HepG2 (cell line): Measurements from ENCODE around the gene ATP2A2. TPM values are rescaled to one million over a fixed set of nuclear protein-coding genes. Genes with fewer than 3 reads are reported as not detected.

Source experiments
- ATAC-seq: fragments of 200-7000 bp; cut with Tn5 transposase; 3 replicates; pipeline ENCODE4 v1.9.1; 2020; ENCODE audit warnings: mild to moderate bottlenecking, moderate library complexity
- BruUV-seq: library from RNA; stranded (reverse); fragments of 400-500 nt; replicated peaks from 2 replicates; lab custom pipeline; 2021; lab: Mats Ljungman, UMichigan
- CTCF ChIA-PET: fragments of 300-600 bp; formaldehyde crosslinking; extraction: SDS; loops from one replicate; lab custom pipeline; 2021; ENCODE audit warnings: low total read pairs, inconsistent platforms, low intra/inter-chr PET ratio; lab: Yijun Ruan, JAX
- POLR2A ChIA-PET: fragments of 350-600 bp; sonication (Branson Sonifier 250); formaldehyde crosslinking; loops from one replicate; lab custom pipeline; 2020; ENCODE audit warnings: antibody characterized with exemption, inconsistent platforms; lab: Yijun Ruan, JAX
- DNase-seq: peaks from one replicate; pipeline ENCODE4 v3.0.0-alpha.2; 2015; ENCODE audit warnings: low spot score
- FAIRE-seq: peaks from 3 replicates; lab custom pipeline; 2011; peaks lifted over from hg19 to GRCh38; lab: Jason Lieb, UNC
- H2AFZ ChIP-seq: one replicate; pipeline ENCODE4 v1.6.1; 2011; ENCODE audit warnings: low read length, inconsistent platforms
- H3K27ac ChIP-seq: fragments of 300-600 bp; 3 replicates; pipeline ENCODE4 v1.8.0; 2011; ENCODE audit warnings: mixed run types, mild to moderate bottlenecking, mixed read lengths, low read length, inconsistent platforms; ENCODE audit not compliant: insufficient read depth; ENCODE audit errors: extremely low read length
- H3K27me3 ChIP-seq, 2 experiments: fragments of 200-600 bp in 1 of 2; 2 replicates in 1 of 2; 3 replicates in 1 of 2; pipeline versions ENCODE4 v1.6.0 to v1.8.0; 2011; ENCODE audit warnings: low read length in 2 of 2, mild to moderate bottlenecking in 2 of 2, moderate library complexity in 2 of 2, inconsistent platforms in 1 of 2; ENCODE audit not compliant: insufficient read depth in 2 of 2, control insufficient read depth in 1 of 2
- H3K36me3 ChIP-seq, 2 experiments: fragments of 200-600 bp in 1 of 2; replicated peaks in 1 of 2; 2 replicates in 1 of 2; 3 replicates in 1 of 2; pipeline versions ENCODE4 v1.5.1 to v1.8.0; 2011; ENCODE audit warnings: low read length in 2 of 2, inconsistent platforms in 1 of 2; ENCODE audit not compliant: insufficient read depth in 2 of 2, control insufficient read depth in 1 of 2
- H3K4me1 ChIP-seq: 2 replicates; pipeline ENCODE4 v1.5.1; 2012; ENCODE audit warnings: low read length, inconsistent platforms; ENCODE audit not compliant: insufficient read depth
- H3K4me2 ChIP-seq: 2 replicates; pipeline ENCODE4 v1.6.0; 2011; ENCODE audit warnings: low read depth, low read length, inconsistent platforms
- H3K4me3 ChIP-seq, 3 experiments: fragments of 200-600 bp in 1 of 3; sonication (generic), shearing (Covaris generic) in 1 of 3; replicated peaks in 1 of 3; 2 replicates each; pipeline ENCODE4 v1.5.1; 2011 to 2016; ENCODE audit warnings: low read length in 3 of 3, inconsistent platforms in 2 of 3, low read depth in 2 of 3, mild to moderate bottlenecking in 2 of 3, control low read depth in 1 of 3, mixed read lengths in 1 of 3; ENCODE audit not compliant: insufficient read depth in 1 of 3
- H3K79me2 ChIP-seq: one replicate; pipeline ENCODE4 v1.6.1; 2011; ENCODE audit warnings: low read length, inconsistent platforms; ENCODE audit not compliant: insufficient read depth
- H3K9ac ChIP-seq: 2 replicates; pipeline ENCODE4 v1.6.0; 2011; ENCODE audit warnings: mild to moderate bottlenecking, low read depth, low read length, inconsistent platforms; ENCODE audit not compliant: insufficient read depth
- H3K9me3 ChIP-seq: 2 replicates; pipeline ENCODE4 v1.5.1; 2012; ENCODE audit warnings: mild to moderate bottlenecking, low read length
- H4K20me1 ChIP-seq: 2 replicates; pipeline ENCODE4 v1.6.0; 2011; ENCODE audit warnings: inconsistent platforms, mild to moderate bottlenecking, low read length, moderate library complexity; ENCODE audit not compliant: insufficient read depth
- ASH2L ChIP-seq: fragments of 300-600, 200-600 bp; sonication (generic); IDR thresholded peaks from 2 replicates; pipeline ENCODE4 v1.7.0; 2017; ENCODE audit warnings: low read depth, mild to moderate bottlenecking, moderate library complexity, mixed read lengths, low read length; ENCODE audit not compliant: insufficient read length
- HNRNPL ChIP-seq: fragments of 200-400 bp; formaldehyde crosslinking; IDR thresholded peaks from 2 replicates; pipeline ENCODE4 v1.6.1; 2017; ENCODE audit warnings: mild to moderate bottlenecking, low read depth, low read length
- KMT2B ChIP-seq: IDR thresholded peaks from 2 replicates; pipeline ENCODE4 v1.6.1; 2016; ENCODE audit warnings: missing genetic modification reagents, missing compliant biosample characterization
- MIXL1 ChIP-seq: IDR thresholded peaks from 2 replicates; pipeline ENCODE4 v1.6.1; 2016
- SMAD3 ChIP-seq: sonication (generic); formaldehyde crosslinking; IDR thresholded peaks from 2 replicates; pipeline ENCODE4 v1.4.0; 2020; ENCODE audit warnings: missing genetic modification reagents
- SMC3 ChIP-seq: IDR thresholded peaks from 2 replicates; pipeline ENCODE4 v1.6.1; 2011; ENCODE audit warnings: low read length, improper control_type of control experiment
- THAP11 ChIP-seq: IDR thresholded peaks from 2 replicates; pipeline ENCODE4 v1.6.1; 2016; ENCODE audit warnings: missing biosample characterization, missing genetic modification reagents
- U2AF1 ChIP-seq: fragments of 200-400 bp; formaldehyde crosslinking; optimal IDR thresholded peaks from 2 replicates; pipeline ENCODE3; 2017; ENCODE audit warnings: mild to moderate bottlenecking, low read depth, low read length
- ZNF136 ChIP-seq: sonication (generic); formaldehyde crosslinking; IDR thresholded peaks from 2 replicates; pipeline ENCODE4 v1.8.1; 2022; ENCODE audit warnings: low read depth, mild to moderate bottlenecking, moderate library complexity, missing genetic modification reagents
- ZNF615 ChIP-seq: sonication (generic); formaldehyde crosslinking; IDR thresholded peaks from 2 replicates; pipeline ENCODE4 v1.5.0; 2020; ENCODE audit warnings: mild to moderate bottlenecking, missing genetic modification reagents, borderline replicate concordance
- ZNF768 ChIP-seq: sonication (generic); formaldehyde crosslinking; IDR thresholded peaks from 2 replicates; pipeline ENCODE4 v1.4.0; 2020; ENCODE audit warnings: missing genetic modification reagents
- WGBS: methylation state at CpG from one replicate; pipeline ENCODE4 v1.1.6; 2017; ENCODE audit warnings: low lambda C conversion rate; 5-methylcytosine and 5-hydroxymethylcytosine counted together
- in situ Hi-C: cut with HindIII; loops from 2 replicates; pipeline ENCODE4 v1.10.0; 2017; ENCODE audit warnings: low pct_unique_long_range_greater_than_20kb; ENCODE audit not compliant: extremely low pct_ligation_motif_present
- intact Hi-C: fragments of 100-400 bp; cut with micrococcal nuclease; formaldehyde crosslinking; loops from one replicate; pipeline ENCODE4 v1.10.0; 2022; ENCODE audit not compliant: unreplicated experiment
- polyA plus RNA-seq, 8 experiments: library from polyadenylated mRNA; depleted of rRNA in 3 of 8; stranded (reverse) in 7 of 8; unstranded in 1 of 8; fragments of >200 nt; fragmentation: Illumina TruSeq in 4 of 8; extraction: Trizol in 4 of 8; gene quantifications; 2 replicates each; pipeline versions ENCODE4 v1.2.1 to v1.2.3, GENCODE V29; 2011 to 2016; ENCODE audit warnings: low read depth in 4 of 8, missing spikeins in 1 of 8, mixed read lengths in 1 of 8; ENCODE audit not compliant: insufficient read depth in 1 of 8
- total RNA-seq, 5 experiments: library from RNA; depleted of rRNA; stranded (reverse); fragments of >200 nt; fragmentation: Illumina TruSeq; extraction: Trizol; gene quantifications; 2 replicates each; pipeline ENCODE4 v1.2.3, GENCODE V29; 2016; ENCODE audit warnings: low read depth in 1 of 5
- TF ChIP-seq, protein P1 (sequence below), 2 experiments: IDR thresholded peaks; 2 replicates each; pipeline ENCODE4 v1.6.1; 2011 to 2012; ENCODE audit warnings: low read length in 2 of 2, borderline replicate concordance in 1 of 2, low read depth in 1 of 2, mild to moderate bottlenecking in 1 of 2, moderate library complexity in 1 of 2
- TF ChIP-seq, protein P2 (sequence below): sonication (generic); formaldehyde crosslinking; IDR thresholded peaks from 2 replicates; pipeline ENCODE4 v1.9.0; 2022; ENCODE audit warnings: low read depth, missing genetic modification reagents

The ATP2A2 gene
- total and polyA plus RNA-seq, 2 of the 13 experiments (the other 11 are each of a cell fraction or from before 2014, with no cell fraction given): 35.4 to 85.5 TPM

DNA sequence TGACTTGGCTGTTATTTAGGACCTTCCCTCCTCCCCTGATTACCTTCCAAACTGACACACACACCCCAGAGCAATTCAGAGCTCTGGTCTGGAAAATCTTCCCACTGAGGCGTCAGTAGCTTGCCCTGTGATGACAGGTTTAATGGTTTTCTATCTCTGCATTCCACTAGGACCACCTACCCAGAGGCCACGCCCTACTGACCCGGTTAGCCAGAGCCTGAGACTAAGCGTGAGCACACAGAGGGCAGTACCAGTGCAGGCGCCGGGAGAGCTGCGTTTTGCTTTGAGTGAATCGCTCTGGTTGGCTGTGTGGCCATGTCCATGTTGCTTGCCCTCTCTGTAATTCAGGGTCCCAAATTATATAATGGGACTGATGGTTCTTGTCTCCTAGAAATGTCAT is 36.2 kb upstream of the ATP2A2 start:
- WGBS: 88% methylated on average over 8 of the region's 8 CpGs
- H3K79me2 ChIP-seq: no peaks in the 10 kb centered on the region
- TF ChIP-seq KMT2B (CRISPR knock-in tag) (no peak), ZNF768 (CRISPR knock-in tag) (peak; percentile 91)
- no peaks in the 10 kb centered on the region for H3K27me3 ChIP-seq
- H3K4me3 ChIP-seq: no peak overlapping the region
- no peak overlapping the region for H3K4me2 ChIP-seq
- ChIA-PET CTCF (interaction anchor here (1.2 to 1.3 kb wide), 2 partner anchors 143 to 145 kb away, joined by 6 to 7 read pairs; no protein-coding TSS in a partner anchor), POLR2A (interaction anchor here (1.5 kb wide), 1 partner anchor 12 kb away, joined by 3 read pairs; no protein-coding TSS in a partner anchor)
- H3K36me3 ChIP-seq: no peaks in the 10 kb centered on the region
- in situ Hi-C loops: no loop called here
- peaks cover 48% of the 10 kb centered on the region for H3K4me1 ChIP-seq
- BruUV-seq: no TSS peak
- H3K9ac ChIP-seq: no peak overlapping the region
- intact Hi-C loops: no loop called here
- no peaks in the 10 kb centered on the region for H3K9me3 ChIP-seq
- no peak overlapping the region for H2AFZ ChIP-seq
- FAIRE-seq (no peak), DNase-seq (no peak), ATAC-seq (no peak)
- no peaks in the 10 kb centered on the region for H4K20me1 ChIP-seq
- H3K27ac ChIP-seq: no peak overlapping the region

DNA sequence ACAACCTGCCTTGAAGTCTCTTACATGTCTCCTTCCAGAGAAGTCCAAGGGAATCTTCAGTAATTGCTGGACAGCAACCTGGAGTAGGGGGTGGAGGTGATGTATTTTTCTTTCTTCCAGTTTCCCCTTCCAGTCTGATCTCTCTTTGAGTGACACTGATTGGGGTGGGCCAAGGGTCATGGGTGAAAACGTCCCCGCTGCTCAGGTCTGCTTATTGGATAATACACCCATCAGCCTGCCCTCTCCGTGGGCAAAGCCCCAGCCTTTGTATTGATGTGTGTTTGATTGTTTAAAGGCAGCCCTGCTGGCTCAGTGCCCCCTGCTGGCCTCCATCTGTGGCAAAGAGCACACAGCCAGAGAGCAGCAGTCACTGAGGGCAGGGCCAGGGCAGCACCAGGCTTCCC is 35.7 kb upstream of the ATP2A2 start:
- H3K9me3 ChIP-seq: no peaks in the 10 kb centered on the region
- no peaks in the 10 kb centered on the region for H3K27me3 ChIP-seq
- DNase-seq (peak; percentile 29), ATAC-seq (peak; percentile 7; the same call in 1 of the 3 replicates), FAIRE-seq (peak; percentile 42)
- no peak overlapping the region for H3K4me3 ChIP-seq
- BruUV-seq: no TSS peak
- intact Hi-C loops: no loop called here
- no peak overlapping the region for H3K4me2 ChIP-seq
- ChIA-PET CTCF (interaction anchor here (1.2 to 1.3 kb wide), 2 partner anchors 143 to 145 kb away, joined by 6 to 7 read pairs; no protein-coding TSS in a partner anchor), POLR2A (interaction anchor here (1.5 to 5.4 kb wide), 3 partner anchors 11 to 141 kb away, joined by 3 to 77 read pairs (median 9); partner anchors contain the start of gene ATP2A2)
- no peaks in the 10 kb centered on the region for H4K20me1 ChIP-seq
- H2AFZ ChIP-seq: no peak overlapping the region
- no peaks in the 10 kb centered on the region for H3K36me3 ChIP-seq
- peak overlapping the region; percentile 96 for H3K27ac ChIP-seq
- no peak overlapping the region for H3K9ac ChIP-seq
- in situ Hi-C loops: no loop called here
- WGBS: 26% methylated on average over 3 of the region's 3 CpGs
- H3K4me1 ChIP-seq: peaks cover 54% of the 10 kb centered on the region
- H3K79me2 ChIP-seq: no peaks in the 10 kb centered on the region
- TF ChIP-seq THAP11: 0 out of 2 replicates have a peak, but pooled peaks have one; percentile 28
- TF ChIP-seq, protein P1, sequence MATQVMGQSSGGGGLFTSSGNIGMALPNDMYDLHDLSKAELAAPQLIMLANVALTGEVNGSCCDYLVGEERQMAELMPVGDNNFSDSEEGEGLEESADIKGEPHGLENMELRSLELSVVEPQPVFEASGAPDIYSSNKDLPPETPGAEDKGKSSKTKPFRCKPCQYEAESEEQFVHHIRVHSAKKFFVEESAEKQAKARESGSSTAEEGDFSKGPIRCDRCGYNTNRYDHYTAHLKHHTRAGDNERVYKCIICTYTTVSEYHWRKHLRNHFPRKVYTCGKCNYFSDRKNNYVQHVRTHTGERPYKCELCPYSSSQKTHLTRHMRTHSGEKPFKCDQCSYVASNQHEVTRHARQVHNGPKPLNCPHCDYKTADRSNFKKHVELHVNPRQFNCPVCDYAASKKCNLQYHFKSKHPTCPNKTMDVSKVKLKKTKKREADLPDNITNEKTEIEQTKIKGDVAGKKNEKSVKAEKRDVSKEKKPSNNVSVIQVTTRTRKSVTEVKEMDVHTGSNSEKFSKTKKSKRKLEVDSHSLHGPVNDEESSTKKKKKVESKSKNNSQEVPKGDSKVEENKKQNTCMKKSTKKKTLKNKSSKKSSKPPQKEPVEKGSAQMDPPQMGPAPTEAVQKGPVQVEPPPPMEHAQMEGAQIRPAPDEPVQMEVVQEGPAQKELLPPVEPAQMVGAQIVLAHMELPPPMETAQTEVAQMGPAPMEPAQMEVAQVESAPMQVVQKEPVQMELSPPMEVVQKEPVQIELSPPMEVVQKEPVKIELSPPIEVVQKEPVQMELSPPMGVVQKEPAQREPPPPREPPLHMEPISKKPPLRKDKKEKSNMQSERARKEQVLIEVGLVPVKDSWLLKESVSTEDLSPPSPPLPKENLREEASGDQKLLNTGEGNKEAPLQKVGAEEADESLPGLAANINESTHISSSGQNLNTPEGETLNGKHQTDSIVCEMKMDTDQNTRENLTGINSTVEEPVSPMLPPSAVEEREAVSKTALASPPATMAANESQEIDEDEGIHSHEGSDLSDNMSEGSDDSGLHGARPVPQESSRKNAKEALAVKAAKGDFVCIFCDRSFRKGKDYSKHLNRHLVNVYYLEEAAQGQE (IDR thresholded peaks at IDR 0.05; ENCODE audit: borderline replicate concordance in 1 of 2, low read depth in 1 of 2, low read length in 2 of 2): peak in 1 of 2 experiments; percentile 73; a peak in 1 of 4 replicates
- TF ChIP-seq HNRNPL: peak; percentile 70; the same call in 1 of the 2 replicates
- TF ChIP-seq SMC3: peak; percentile 48; the same call in 1 of the 2 replicates
- TF ChIP-seq MIXL1 (CRISPR knock-in tag): peak; percentile 49; the same call in 1 of the 2 replicates
- TF ChIP-seq ASH2L: peak; percentile 26
- no peak for TF ChIP-seq ZNF615
- TF ChIP-seq U2AF1: no peak
- no peak for TF ChIP-seq ZNF136
- TF ChIP-seq, protein P2, sequence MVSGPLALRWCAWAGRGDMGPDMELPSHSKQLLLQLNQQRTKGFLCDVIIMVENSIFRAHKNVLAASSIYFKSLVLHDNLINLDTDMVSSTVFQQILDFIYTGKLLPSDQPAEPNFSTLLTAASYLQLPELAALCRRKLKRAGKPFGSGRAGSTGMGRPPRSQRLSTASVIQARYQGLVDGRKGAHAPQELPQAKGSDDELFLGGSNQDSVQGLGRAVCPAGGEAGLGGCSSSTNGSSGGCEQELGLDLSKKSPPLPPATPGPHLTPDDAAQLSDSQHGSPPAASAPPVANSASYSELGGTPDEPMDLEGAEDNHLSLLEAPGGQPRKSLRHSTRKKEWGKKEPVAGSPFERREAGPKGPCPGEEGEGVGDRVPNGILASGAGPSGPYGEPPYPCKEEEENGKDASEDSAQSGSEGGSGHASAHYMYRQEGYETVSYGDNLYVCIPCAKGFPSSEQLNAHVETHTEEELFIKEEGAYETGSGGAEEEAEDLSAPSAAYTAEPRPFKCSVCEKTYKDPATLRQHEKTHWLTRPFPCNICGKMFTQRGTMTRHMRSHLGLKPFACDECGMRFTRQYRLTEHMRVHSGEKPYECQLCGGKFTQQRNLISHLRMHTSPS (CRISPR knock-in tag): peak; percentile 63; the same call in 1 of the 2 replicates
- 0 out of 2 replicates have a peak, but pooled peaks have one; percentile 35 for TF ChIP-seq SMAD3 (CRISPR knock-in tag)
